ENCODE measurements around the gene NCAPH2. TPM values are rescaled to one million over a fixed set of nuclear protein-coding genes. Genes with fewer than 3 reads are reported as not detected.

The NCAPH2 gene
- total and polyA plus RNA-seq, 3 donors from 2014 or later = 67.4 to 89.2 (median 88.5) TPM

DNA sequence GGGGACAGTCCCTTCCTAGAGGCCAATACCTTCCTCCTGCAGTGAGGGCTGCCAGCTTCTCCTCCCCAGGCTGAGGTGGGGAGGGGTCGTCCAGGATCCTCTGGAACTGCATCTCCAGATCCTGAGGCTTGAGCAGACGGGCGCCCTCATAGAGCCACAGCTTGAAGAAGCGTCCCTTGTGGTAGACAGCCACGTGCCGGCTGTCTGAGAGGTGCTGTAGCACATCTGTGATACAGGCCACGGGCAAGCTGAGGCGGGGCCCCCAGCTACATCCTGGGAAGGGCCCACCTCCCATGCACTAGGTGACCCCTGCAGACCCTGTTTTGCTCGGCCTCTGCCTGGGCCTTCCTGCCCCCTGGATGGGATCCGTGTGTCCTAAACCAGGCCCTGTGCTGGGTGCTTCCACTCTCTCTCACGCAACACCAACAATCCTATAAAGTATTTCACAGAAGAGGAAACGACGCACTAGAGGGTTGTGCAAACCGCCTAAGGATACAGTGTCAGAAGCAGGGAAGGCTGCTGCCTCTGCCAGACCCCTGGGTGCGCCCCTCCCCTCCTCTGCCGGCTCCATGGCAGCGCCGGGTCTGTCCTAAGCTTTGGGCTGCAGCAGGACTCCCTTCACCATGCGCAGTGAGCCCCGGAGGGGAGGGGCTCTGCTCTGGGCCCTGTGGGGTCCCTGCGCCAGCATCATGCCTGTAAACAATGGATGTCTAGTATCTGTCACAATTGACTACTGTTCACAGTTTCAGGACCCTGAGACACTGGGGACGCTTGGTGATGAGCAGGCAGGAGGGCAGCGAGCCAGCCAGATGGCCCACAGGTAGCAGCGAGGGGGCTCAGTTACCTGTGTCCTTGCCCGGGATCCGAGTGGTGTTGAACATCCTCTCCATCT is 65.7 kb downstream of the NCAPH2 start:
- no peak for DNase-seq
- Histone ChIP-seq H3K27me3 (no peaks in the 10 kb centered on the region), H3K9me3 (no peaks in the 10 kb centered on the region), H3K4me3 (no peak overlapping the region), H3K4me1 (peaks cover 8% of the 10 kb centered on the region), H3K36me3 (ENCODE audit: low read depth, missing control alignments) (no peaks in the 10 kb centered on the region), H3K27ac (no peak overlapping the region)
- 93 to 94% methylated on average over 22 to 26 of the region's 26 CpGs for WGBS, 2 donors
- no peak for TF ChIP-seq POLR2A (IDR thresholded peaks at IDR 0.05)
- TF ChIP-seq, protein P1, sequence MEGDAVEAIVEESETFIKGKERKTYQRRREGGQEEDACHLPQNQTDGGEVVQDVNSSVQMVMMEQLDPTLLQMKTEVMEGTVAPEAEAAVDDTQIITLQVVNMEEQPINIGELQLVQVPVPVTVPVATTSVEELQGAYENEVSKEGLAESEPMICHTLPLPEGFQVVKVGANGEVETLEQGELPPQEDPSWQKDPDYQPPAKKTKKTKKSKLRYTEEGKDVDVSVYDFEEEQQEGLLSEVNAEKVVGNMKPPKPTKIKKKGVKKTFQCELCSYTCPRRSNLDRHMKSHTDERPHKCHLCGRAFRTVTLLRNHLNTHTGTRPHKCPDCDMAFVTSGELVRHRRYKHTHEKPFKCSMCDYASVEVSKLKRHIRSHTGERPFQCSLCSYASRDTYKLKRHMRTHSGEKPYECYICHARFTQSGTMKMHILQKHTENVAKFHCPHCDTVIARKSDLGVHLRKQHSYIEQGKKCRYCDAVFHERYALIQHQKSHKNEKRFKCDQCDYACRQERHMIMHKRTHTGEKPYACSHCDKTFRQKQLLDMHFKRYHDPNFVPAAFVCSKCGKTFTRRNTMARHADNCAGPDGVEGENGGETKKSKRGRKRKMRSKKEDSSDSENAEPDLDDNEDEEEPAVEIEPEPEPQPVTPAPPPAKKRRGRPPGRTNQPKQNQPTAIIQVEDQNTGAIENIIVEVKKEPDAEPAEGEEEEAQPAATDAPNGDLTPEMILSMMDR (IDR thresholded peaks at IDR 0.05) = no peak
- intact Hi-C loops (cut with DNase I; ENCODE audit: low total_unique reads) = no loop called here

DNA sequence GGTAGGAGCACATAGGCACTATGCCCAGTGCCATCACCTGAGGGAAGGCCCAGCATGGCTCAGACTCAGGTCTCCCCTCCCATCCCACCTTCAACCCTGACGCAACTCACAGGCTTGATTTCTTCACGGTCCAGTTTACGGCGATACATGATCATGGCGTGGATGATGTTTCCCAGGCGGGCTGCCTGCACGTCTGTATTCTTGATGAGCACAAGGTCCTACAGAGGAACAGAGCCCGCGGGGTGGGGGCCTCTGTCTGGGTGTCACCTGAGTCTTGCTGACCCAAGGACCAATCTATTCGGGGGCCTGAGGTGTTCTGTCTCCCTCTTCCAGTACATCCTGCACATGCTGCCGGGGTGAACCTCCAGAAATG is 66.3 kb downstream of the NCAPH2 start:
- Histone ChIP-seq H3K27me3 (no peaks in the 10 kb centered on the region), H3K4me3 (no peak overlapping the region), H3K36me3 (ENCODE audit: low read depth, missing control alignments) (no peaks in the 10 kb centered on the region), H3K27ac (no peak overlapping the region), H3K4me1 (peaks cover 9% of the 10 kb centered on the region), H3K9me3 (no peaks in the 10 kb centered on the region)
- 91 to 93% methylated on average over 11 of the region's 11 CpGs for WGBS, 2 donors
- TF ChIP-seq, protein P1 (IDR thresholded peaks at IDR 0.05) = no peak
- no peak for TF ChIP-seq POLR2A (IDR thresholded peaks at IDR 0.05)
- intact Hi-C loops (cut with DNase I; ENCODE audit: low total_unique reads) = no loop called here
- no peak for DNase-seq

Other genes starting within 250 kb of the NCAPH2 start
- 10 to 100 TPM; 22.3 to 25.1 TPM for gene MAPK12, start 246.5 kb upstream of the NCAPH2 start, total RNA-seq
- 9.1 TPM for gene MAPK12, start 246.5 kb upstream of the NCAPH2 start, polyA plus RNA-seq (ENCODE audit: insufficient read depth, low read depth, low replicate concordance)
- gene MAPK11, start 237.8 kb upstream of the NCAPH2 start, total RNA-seq = 10 to 100 TPM in 1 of 2 donors, 1 to 10 TPM in 1; 8.3 to 10.7 TPM
- 6.4 TPM for gene MAPK11, start 237.8 kb upstream of the NCAPH2 start, polyA plus RNA-seq (ENCODE audit: insufficient read depth, low read depth, low replicate concordance)
- gene PLXNB2, start 200.6 kb upstream of the NCAPH2 start, total RNA-seq = 100 to 1,000 TPM; 219 to 243 TPM
- 98.0 TPM for gene PLXNB2, start 200.6 kb upstream of the NCAPH2 start, polyA plus RNA-seq (ENCODE audit: insufficient read depth, low read depth, low replicate concordance)
- 10 to 100 TPM; 17.1 to 18.0 TPM for gene DENND6B, start 181.2 kb upstream of the NCAPH2 start, total RNA-seq
- 22.0 TPM for gene DENND6B, start 181.2 kb upstream of the NCAPH2 start, polyA plus RNA-seq (ENCODE audit: insufficient read depth, low read depth, low replicate concordance)
- 100 to 1,000 TPM; 138 to 142 TPM for gene PPP6R2, start 164.9 kb upstream of the NCAPH2 start, total RNA-seq
- 123 TPM for gene PPP6R2, start 164.9 kb upstream of the NCAPH2 start, polyA plus RNA-seq (ENCODE audit: insufficient read depth, low read depth, low replicate concordance)
- gene SBF1, start 33.2 kb upstream of the NCAPH2 start, total RNA-seq = 100 to 1,000 TPM; 201 to 208 TPM
- 239 TPM for gene SBF1, start 33.2 kb upstream of the NCAPH2 start, polyA plus RNA-seq (ENCODE audit: insufficient read depth, low read depth, low replicate concordance)
- 1 to 10 TPM; 1.0 to 1.9 TPM for gene ADM2, start 26.7 kb upstream of the NCAPH2 start, total RNA-seq
- gene ADM2, start 26.7 kb upstream of the NCAPH2 start, polyA plus RNA-seq (ENCODE audit: insufficient read depth, low read depth, low replicate concordance) = 0.99 TPM
- gene MIOX, start 21.4 kb upstream of the NCAPH2 start, total RNA-seq = under 1 TPM; 0.24 to 0.25 TPM
- not detected for gene MIOX, start 21.4 kb upstream of the NCAPH2 start, polyA plus RNA-seq (ENCODE audit: insufficient read depth, low read depth, low replicate concordance)
- 100 to 1,000 TPM in 1 of 2 donors, 10 to 100 TPM in 1; 95.4 to 109 TPM for gene LMF2, start 522 bp upstream of the NCAPH2 start, total RNA-seq
- gene LMF2, start 522 bp upstream of the NCAPH2 start, polyA plus RNA-seq (ENCODE audit: insufficient read depth, low read depth, low replicate concordance) = 59.7 TPM
- gene SCO2, start 17.4 kb downstream of the NCAPH2 start, total RNA-seq = 1 to 10 TPM; 4.1 to 4.8 TPM
- gene SCO2, start 17.4 kb downstream of the NCAPH2 start, polyA plus RNA-seq (ENCODE audit: insufficient read depth, low read depth, low replicate concordance) = 1.8 TPM
- gene TYMP, start 21.8 kb downstream of the NCAPH2 start, total RNA-seq = 10 to 100 TPM; 12.5 to 15.4 TPM
- gene TYMP, start 21.8 kb downstream of the NCAPH2 start, polyA plus RNA-seq (ENCODE audit: insufficient read depth, low read depth, low replicate concordance) = 25.9 TPM
- under 1 TPM; 0.24 to 0.93 TPM for gene KLHDC7B, start 37.7 kb downstream of the NCAPH2 start, total RNA-seq
- 0.51 TPM for gene KLHDC7B, start 37.7 kb downstream of the NCAPH2 start, polyA plus RNA-seq (ENCODE audit: insufficient read depth, low read depth, low replicate concordance)
- 10 to 100 TPM; 40.4 to 71.9 TPM for gene SYCE3, start 54.7 kb downstream of the NCAPH2 start, total RNA-seq
- gene SYCE3, start 54.7 kb downstream of the NCAPH2 start, polyA plus RNA-seq (ENCODE audit: insufficient read depth, low read depth, low replicate concordance) = 183 TPM
- gene CPT1B, start 70.2 kb downstream of the NCAPH2 start, total RNA-seq = 100 to 1,000 TPM; 103 to 123 TPM
- 224 TPM for gene CPT1B, start 70.2 kb downstream of the NCAPH2 start, polyA plus RNA-seq (ENCODE audit: insufficient read depth, low read depth, low replicate concordance)
- gene CHKB, start 74.6 kb downstream of the NCAPH2 start, total RNA-seq = 10 to 100 TPM; 89.6 to 98.9 TPM
- gene CHKB, start 74.6 kb downstream of the NCAPH2 start, polyA plus RNA-seq (ENCODE audit: insufficient read depth, low read depth, low replicate concordance) = 88.4 TPM
- 10 to 100 TPM; 34.9 to 36.9 TPM for gene MAPK8IP2, start 92.6 kb downstream of the NCAPH2 start, total RNA-seq
- 12.7 TPM for gene MAPK8IP2, start 92.6 kb downstream of the NCAPH2 start, polyA plus RNA-seq (ENCODE audit: insufficient read depth, low read depth, low replicate concordance)
- gene ARSA, start 119.9 kb downstream of the NCAPH2 start, total RNA-seq = 10 to 100 TPM; 60.9 to 73.5 TPM
- 95.9 TPM for gene ARSA, start 119.9 kb downstream of the NCAPH2 start, polyA plus RNA-seq (ENCODE audit: insufficient read depth, low read depth, low replicate concordance)
- 10 to 100 TPM; 11.4 to 16.0 TPM for gene SHANK3, start 164.6 kb downstream of the NCAPH2 start, total RNA-seq
- 6.3 TPM for gene SHANK3, start 164.6 kb downstream of the NCAPH2 start, polyA plus RNA-seq (ENCODE audit: insufficient read depth, low read depth, low replicate concordance)
- gene ACR, start 230.0 kb downstream of the NCAPH2 start, total RNA-seq = 10 to 100 TPM; 49.5 to 88.7 TPM
- gene ACR, start 230.0 kb downstream of the NCAPH2 start, polyA plus RNA-seq (ENCODE audit: insufficient read depth, low read depth, low replicate concordance) = 181 TPM